Fibroblast of skin of left biceps (primary cell): ENCODE results near the gene FUBP1.
"Not testable (repeated sequence)": the region's sequence is repeated elsewhere in the genome, so short reads cannot be mapped to it uniquely, and the experiment has no call there.

ENCODE experiments used
- DNase-seq, 2 experiments: peaks; one replicate each; pipeline ENCODE4 v3.0.0-alpha.2; 2013; ENCODE audit warnings: low read depth in 2 of 2

FUBP1 gene

DNA sequence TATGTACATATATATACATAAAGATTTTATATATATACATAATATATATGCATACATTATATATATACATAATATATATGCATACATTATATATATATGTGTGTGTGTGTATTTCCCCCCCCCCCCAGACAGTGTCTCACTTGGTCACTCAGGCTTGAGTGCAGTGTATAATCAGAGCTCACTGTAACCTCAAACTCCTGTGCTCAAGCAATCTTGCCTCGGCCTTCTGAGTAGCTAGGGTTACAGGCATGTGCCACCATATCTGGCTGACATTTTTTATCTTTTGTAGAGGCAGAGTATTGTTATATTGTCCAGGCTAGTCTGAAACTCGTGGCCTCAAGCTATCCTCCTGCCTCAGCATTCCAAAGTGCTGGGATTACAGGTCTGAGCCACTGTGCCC lies 9.0 kb upstream of the FUBP1 start:
- DNase-seq = no peak

DNA sequence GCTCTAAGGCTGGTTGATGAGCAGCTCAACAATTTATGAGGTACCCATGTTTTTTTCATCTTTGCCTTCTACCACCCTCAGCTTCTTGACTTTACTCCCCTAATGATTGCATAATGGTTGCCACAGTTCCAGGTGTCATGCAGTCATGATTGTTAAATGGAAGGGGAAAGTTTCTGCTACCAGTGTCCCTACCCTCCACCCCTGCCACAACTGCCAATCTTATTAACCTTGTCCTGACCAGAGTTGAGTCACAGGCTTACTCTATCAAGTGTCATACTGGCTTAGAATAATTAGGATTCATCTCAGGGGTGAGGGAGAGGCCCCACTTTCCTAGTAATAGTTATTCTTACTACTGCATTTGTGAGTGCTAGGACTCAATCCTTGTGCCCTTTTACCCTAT lies 7.9 kb upstream of the FUBP1 start:
- no peak for DNase-seq

DNA sequence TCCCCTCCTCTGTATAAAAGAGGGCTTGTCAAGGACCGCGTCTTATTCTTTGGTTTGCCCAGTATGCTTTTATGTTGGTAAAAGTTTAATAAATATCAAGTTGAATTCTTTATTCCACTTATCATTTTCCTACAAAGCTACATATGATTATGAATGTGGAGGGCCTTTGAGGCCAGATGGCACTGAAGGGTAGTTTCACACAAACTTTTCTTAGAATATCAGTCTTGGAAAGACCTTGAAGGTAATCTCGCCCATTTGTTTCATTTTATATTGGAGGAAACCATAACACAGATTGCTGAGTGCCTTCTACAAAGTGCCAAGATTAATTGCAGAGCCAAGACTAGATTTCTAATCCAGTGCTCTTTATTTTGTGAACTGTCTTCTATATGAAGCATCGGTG lies 5.8 kb upstream of the FUBP1 start:
- DNase-seq = no peak

DNA sequence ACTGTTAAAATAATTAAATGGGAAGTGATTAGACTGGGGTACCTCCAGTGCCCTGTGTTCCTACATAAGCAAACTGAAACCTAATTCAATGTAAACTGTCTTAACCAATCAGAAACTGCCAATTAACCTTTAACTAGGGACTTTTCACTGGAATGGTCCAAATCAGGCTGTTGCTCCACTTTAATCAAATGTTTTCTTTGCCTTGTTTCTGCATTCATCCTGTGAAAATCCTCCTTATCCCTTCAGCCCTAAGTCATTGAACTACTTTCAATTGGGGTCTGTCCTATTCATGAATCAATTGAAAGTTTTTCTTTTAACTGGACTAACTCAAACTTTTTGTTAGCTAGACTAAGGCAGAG lies 5.1 kb upstream of the FUBP1 start:
- DNase-seq = no peak

DNA sequence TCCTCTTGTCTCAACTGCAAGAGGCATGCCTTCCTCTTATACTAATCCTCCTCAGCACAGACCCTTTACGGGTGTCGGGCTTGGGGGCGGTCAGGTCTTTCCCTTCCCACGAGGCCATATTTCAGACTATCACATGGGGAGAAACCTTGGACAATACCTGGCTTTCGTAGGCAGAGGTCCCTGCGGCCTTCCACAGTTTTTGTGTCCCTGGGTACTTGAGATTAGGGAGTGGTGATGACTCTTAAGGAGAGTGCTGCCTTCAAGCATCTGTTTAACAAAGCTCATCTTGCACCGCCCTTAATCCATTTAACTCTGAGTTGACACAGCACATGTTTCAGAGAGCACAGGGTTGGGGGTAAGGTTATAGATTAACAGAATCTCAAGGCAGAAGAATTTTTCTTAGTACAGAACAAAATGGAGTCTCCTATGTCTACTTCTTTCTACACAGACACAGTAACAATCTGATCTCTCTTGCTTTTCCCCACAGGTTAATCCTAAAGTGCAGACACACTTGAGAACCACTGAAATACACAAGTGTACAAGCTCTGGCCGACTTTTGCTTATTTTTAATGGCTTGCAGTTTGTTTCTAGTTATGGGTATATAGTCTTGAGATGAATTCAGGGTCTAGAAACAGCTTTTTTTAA lies 4.6 kb upstream of the FUBP1 start:
- DNase-seq = not testable (repeated sequence)

DNA sequence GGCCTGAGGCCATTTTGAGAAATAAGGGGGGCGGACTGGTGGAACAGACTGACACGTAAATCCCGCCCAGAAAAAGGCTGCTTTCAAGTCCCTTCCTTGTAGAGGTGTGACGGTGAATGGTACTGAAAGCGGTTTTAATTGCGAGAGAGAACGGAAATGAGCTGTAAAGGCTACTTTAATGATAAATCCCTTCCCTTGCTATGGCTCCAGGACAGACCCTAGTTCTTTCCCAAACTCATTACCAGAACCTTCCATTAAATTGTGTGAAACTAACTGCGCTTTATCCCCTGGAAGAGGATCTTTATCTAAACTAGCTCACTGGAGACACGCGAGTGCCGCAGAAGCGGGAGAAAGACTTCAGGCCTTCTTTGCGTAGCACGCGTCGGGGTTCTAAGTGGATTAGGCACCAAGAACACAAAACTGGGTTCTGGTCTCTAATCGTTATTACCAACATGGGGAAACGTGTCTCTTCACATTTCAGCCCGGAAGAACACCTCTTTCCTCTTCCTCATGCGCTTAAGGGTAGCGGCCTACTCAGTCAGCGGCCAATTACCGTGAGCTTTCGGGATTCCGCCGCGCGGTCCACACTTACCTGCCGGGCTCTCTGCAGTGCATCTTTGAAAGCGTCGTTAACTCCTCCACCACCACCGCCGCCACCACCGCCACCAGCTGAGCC lies 441 bp downstream of the FUBP1 start:
- DNase-seq = peak; percentile 60 to 64

DNA sequence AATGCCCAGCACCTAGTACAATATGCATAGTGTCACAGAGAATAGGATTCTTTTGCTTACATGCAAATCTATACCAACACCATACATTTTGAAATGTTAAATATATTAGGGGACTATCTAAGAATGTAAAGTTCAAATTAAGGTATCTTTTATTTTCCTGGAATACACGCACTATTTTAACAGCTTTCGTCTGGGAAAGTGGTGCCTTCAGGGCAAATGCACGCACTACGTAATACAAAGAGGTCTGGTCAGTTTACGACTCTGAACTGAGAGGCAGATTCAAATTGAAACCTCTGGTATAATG lies 931 bp downstream of the FUBP1 start:
- no peak for DNase-seq

DNA sequence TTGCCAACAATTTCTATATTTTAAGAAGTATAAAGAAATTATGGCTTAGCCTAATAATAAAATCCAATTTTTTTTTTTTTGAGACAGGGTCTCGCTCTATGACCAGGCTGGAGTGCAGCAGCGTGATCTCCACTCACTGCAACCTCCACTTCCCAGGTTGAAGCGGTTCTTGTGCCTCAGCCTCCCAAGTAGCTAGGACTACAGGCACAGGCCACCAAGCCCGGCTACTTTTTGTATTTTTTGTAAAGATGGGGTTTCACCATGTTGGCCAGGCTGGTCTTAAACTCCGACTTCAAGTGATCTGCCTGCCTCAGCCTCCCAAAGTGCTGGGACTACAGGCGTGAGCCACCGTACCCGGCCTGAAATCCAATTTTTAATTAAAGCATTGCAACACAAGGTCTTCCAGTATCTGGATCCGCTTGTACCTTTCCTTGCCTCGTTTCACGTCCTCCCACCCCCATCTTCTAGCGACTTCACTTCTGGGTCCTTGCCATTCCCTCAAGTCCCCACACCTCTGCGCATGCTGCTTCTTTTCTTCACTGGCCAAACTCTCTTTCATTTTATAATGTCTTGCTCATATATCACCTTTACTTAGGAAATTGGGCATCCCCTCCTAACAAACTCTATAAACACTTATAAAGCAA lies 2.3 kb downstream of the FUBP1 start:
- no peak for DNase-seq

DNA sequence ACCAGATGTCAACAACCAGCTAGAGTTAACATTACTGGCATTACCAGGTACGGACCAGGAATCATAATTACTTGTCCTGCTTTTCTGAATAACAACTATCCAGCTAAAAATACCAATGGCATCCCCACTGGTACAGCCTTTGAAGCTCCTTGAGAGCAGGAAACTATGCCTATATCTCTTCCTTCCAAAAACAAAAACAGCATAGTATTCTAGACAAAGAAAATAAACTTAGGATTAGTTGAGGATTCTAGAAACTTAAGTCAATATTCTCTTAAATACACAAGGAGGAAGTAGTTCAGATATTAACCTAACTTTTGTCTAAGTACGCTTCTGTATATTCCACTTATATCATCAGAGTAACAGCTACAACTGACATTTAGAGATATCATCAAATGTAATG lies 3.0 kb downstream of the FUBP1 start:
- no peak for DNase-seq

DNA sequence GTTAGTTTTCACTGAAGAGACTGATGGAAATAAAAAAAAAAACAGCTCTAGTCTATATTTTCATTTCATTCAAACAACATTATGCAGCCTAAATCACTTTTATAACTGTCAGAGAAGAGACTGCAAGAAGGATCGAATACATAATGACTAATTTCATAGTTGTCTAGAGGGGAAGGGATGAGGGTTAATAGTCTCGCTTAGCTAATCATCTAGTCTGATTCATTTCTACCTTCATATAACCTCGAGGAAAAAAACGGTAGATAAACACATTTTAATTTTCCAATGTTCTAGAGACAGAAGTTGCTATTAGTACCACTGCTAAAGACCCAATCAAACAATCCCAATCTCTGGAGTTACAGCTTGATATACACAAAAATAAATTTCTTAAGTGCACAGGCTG lies 3.5 kb downstream of the FUBP1 start:
- no peak for DNase-seq

DNA sequence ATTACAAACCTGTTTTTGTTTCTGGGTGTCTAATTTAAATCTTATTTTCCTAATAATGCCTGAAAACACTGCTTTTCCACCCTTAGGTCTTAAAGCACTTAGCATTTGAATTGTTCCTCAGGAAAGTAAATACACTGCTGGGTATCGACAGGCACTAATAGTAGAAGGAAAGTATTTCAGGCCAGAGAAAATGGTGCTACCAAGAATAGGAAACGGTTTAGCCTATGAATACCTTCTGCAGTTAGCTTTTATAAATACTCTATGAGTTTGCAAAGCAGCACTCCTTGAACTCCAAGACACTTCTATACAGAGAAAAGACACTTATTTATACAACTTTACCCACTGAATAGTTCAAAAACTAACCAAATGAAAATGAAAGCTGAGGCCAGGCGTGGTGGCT lies 6.8 kb downstream of the FUBP1 start:
- no peak for DNase-seq

DNA sequence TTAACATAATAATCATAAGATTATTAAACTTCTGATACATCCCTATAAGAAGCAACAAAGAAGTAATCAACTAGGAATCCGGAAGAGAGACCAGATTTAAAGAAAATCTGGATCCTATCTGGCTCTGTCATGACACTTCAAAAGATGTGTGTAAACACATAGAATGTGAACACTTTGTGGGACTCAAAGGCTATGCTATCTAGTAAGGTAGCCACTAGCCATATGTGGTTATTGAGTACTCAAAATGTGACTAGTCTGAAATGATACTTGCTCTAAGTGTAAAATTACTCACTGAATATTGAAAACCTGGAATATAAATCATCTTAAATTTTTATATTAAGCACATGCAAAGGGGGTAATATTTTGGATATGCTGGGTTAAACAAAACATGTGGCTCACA lies 8.7 kb downstream of the FUBP1 start:
- DNase-seq = no peak

DNA sequence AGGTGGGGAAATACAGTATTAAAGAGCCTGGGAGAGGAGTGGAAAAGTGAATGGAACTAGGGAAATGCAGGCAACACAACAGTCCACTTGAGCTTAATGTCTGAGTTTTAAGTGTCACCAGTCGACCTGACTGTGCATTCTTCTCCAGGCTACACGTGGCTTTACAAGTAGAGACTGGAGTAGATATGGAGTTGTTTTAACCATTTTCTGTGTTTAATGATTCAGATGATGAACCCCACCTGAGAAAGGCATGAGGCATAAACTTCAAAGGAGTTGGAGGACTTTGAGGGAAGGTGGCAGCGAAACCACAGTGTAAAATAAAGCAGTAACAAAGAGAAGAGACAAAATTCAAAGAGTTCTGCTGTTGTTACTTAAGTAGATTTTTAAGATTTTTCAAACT lies 12.6 kb downstream of the FUBP1 start:
- DNase-seq = no peak

DNA sequence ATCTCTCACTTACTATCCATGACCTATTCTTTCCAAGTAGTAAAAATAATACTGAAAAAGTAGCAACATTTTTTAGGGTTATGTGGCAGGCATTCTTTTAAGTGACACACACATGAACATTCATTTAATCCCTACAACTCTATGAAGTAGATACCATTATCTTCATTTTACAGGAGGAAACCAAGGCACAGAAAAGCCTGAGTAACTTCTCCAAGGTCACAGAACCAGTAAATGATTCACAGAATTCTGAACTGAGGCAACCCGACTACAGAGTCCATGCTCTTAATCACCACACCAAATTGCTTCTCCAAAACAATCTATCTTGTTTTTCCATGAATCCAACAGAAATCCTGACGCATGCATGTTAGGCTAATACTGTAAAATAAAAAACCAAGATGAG lies 17.5 kb downstream of the FUBP1 start:
- DNase-seq = no peak

DNA sequence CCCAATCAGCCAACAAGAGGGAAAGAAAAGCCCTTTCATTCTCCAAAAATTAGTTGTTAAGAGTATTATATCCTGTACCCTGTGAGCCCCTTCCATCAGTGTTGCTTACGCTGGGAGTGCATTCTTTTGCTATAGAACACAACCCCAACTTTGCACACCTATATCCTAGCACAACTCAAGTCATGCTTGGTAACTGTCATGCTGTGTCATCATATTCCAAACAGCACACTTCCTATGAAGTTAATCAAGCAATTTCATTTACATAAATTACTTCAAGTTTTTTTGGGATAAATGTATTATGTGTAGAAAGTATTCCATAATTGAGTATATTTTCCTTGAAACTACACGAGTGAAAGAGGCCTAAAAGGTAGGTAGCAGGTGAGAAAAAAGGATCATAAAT lies 20.0 kb downstream of the FUBP1 start:
- no peak for DNase-seq

DNA sequence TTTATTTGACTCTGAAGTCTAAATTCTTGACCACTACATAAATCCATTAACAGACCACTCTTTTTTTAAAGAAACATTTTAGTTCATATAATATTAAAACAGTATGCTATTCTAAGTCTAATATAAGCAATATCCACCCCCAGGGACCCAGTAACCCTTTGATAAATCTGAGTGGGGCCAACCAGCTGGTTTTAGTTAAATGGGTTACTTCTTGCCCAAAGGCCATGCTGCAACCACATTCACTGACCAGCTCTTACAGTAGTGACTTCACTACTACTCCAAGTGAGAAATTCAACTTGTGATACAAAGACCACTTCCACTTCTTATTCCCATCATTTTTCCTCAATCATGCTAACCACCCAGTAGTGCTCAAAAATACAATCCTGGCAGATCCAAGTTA lies 20.5 kb downstream of the FUBP1 start:
- no peak for DNase-seq

DNA sequence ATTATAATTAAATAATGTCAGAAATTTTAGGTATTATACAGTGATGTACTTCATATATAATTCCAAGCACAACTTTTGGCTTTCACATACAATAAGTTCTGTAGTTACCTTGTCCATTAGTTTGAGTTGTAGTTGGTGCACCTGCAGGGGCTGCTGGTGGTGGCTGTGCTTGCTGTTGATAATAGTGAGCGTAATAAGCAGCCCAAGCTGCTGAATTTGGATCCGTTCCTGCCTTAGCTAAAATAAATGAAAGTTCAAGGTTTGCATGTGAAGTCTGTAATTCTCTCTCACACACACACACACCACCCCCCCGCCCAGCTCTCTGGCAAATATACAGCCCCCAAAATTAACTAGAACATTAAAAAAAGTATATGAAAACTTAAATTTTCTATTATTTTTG lies 22.4 kb downstream of the FUBP1 start:
- DNase-seq = no peak

DNA sequence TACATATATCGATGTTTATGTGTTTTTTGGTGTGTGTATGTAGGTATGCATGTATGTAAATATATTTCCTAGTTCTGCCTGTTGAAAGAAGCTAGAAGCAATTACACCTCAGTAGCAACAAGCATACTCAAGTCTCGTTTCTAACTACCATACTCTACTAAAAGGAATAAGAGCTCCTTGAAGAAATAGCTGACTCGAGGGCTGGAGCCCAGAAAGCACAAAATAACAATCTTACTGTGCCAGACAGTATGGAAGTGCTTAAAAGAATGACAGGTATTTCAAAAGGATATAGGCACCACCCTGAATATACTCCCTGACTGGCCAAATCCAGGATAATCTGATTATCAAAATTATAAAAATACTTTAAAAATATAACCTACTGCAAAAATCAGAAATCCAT lies 23.2 kb downstream of the FUBP1 start:
- DNase-seq = no peak

DNA sequence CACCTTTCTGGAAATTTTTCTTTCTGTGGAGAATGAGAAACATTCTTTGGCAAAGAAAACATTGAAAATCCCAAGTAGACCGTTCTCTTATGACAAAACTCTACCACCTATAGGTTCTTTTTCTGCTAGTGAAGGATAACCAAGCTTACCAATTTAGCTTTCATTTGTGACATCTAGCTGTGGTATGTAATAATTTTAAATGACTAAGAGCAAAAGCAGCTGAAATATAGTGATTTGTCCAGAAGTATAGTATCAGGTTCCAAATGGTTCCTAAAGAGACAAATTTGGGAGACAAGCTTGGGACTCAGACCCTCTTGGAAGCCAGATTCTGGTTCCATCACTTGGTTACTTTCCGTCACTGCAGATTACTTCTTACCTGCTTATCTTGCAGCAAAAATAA lies 24.4 kb downstream of the FUBP1 start:
- no peak for DNase-seq

DNA sequence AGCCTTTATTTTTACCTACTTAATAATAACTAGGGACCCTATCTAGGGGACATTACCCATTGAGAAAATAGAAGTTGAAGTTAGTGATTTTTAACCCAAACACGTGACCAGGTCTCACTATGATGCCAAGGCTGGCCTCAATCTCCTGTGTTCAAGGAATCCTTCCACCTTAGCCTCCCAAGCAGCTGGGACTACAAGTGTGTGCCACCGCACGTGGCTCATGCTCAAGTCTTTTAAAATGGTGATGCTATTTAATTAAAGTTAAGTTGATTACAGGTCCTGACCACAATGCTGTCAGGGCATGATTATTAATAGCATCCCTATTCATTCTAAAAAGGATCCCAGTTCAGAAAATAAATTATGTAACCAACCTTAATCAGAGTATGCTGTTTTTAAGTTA lies 25.0 kb downstream of the FUBP1 start:
- DNase-seq = no peak

DNA sequence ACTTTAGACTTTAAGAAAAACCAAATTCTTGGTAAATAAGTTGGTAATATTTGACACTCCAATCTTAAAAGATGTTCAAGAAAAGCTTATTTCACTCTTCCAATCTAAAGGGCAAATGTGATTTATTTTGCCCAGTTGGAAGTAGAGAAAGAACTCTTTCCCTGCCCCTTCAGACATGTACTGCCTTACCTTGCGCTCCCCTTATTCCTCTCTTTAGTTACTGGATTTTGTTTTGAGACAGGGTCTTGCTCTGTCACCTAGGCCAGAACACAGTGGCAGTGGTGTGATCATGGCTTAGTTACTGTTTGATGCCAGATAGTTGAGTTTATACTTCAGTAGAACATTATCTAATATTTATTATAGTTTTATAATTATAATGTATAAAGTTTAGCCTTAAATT lies 27.5 kb downstream of the FUBP1 start:
- no peak for DNase-seq

DNA sequence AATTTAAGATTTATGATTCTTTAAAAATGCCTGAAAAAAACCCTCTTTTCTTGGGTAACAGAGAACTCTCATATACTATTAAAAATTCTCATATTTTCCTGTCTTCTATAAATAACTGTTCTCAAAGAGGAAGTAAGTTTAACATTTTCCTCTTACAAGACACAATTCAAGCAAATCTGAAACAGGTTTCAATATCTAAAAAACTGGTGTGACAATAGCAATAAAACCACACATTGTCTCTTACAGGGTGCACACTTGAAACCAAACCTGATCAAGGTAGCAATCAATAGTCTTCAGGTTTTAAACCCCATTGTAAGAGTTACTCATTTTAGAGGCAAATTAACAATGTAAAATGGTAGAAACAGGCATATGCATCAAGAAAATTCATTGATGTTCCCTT lies 28.0 kb downstream of the FUBP1 start:
- DNase-seq = no peak

DNA sequence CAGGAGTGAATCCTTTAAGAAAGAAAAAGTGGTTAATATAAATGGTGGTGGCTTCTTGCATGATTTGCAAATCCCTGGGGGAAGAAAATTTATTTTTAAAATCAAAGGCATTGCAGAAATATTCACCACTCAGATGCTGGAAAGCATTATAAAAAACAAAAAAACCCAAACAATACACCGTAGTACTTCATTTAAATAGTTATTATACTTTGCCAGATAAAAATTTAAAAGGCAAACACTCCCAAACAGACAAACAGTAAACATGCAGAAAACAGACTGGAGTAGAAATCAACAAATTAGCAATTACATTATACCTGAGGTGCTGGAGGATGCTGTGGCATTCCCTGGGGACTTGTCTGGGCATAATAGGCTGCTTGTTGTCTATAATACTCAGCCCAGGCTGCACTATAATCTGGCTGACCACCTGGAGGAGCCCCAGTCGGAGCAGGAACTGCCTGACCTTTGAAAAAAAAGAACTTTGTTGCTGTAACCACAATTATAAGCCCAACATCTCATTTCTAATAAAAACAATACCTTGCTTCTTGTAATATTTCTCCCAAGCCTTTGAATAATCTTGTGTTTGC lies 29.9 kb downstream of the FUBP1 start:
- no peak for DNase-seq
